ENCODE data around the gene PTPN2. TPM values are rescaled to one million over a fixed set of nuclear protein-coding genes. Genes with fewer than 3 reads are reported as not detected.

The PTPN2 gene
- total and polyA plus RNA-seq, 2 of the 4 experiments (the other 2 are of a cell fraction) = 13.2 to 30.6 TPM

Small RNAs within 50 kb of the gene (microRNA-seq; reads per million reads assigned to microRNA genes)
- not detected for gene RF00019 (ENCODE audit: insufficient read depth, insufficient read length)

Small RNAs within 50 kb of the gene (small RNA-seq; reads per million reads assigned to genes)
- 0 reads per million in 5 experiments for gene RF00019

Other genes starting within 250 kb of the PTPN2 start
- gene SPIRE1, start 226.1 kb downstream of the PTPN2 start, total RNA-seq (2012; rRNA removed) = 28.3 and 31.4 TPM in 2 replicates
- 10.9 and 11.6 TPM in 2 replicates for gene SPIRE1, start 226.1 kb downstream of the PTPN2 start, polyA plus RNA-seq (2012; rRNA removed)
- gene CEP76, start 181.5 kb downstream of the PTPN2 start, total RNA-seq (2012; rRNA removed) = 8.1 and 8.3 TPM in 2 replicates
- 4.8 and 5.1 TPM in 2 replicates for gene CEP76, start 181.5 kb downstream of the PTPN2 start, polyA plus RNA-seq (2012; rRNA removed)
- 59.5 and 60.8 TPM in 2 replicates for gene PSMG2, start 181.2 kb downstream of the PTPN2 start, total RNA-seq (2012; rRNA removed)
- gene PSMG2, start 181.2 kb downstream of the PTPN2 start, polyA plus RNA-seq (2012; rRNA removed) = 30.4 and 34.4 TPM in 2 replicates
- gene SEH1L, start 63.8 kb upstream of the PTPN2 start, total RNA-seq (2012; rRNA removed) = 43.0 and 45.5 TPM in 2 replicates
- 25.1 and 27.6 TPM in 2 replicates for gene SEH1L, start 63.8 kb upstream of the PTPN2 start, polyA plus RNA-seq (2012; rRNA removed)
- 29.0 and 34.2 TPM in 2 replicates for gene CEP192, start 107.1 kb upstream of the PTPN2 start, total RNA-seq (2012; rRNA removed)
- gene CEP192, start 107.1 kb upstream of the PTPN2 start, polyA plus RNA-seq (2012; rRNA removed) = 12.9 and 17.2 TPM in 2 replicates